Measurements from ENCODE around the gene MFSD6. TPM values are rescaled to one million over a fixed set of nuclear protein-coding genes. Genes with fewer than 3 reads are reported as not detected.

Gene MFSD6
- polyA plus RNA-seq, 2 of the 4 experiments (the other 2 are of a cell fraction), result 14.3 to 41.3 TPM

- TF ChIP-seq ZSCAN20 (CRISPR knock-in tag; IDR thresholded peaks at IDR 0.05), result no peak
- TF ChIP-seq RFX5 (IDR thresholded peaks at IDR 0.05), result no peak
- no peak for TF ChIP-seq HEYL (CRISPR knock-in tag; IDR thresholded peaks at IDR 0.05)
Measured at GRCh38 chr2:190447766-190448165, 39.6 kb downstream of the MFSD6 start (continued).

GRCh38 chr2:190449925-190450324 is 41.8 kb downstream of the MFSD6 start:
- FAIRE-seq (no peak), DNase-seq (ENCODE audit: low read depth in 1 of 2, low spot score in 1 of 2) (no peak), ATAC-seq (no peak)
- POLR2A ChIA-PET, result interaction anchor here (0.6 kb wide), 1 partner anchor 10 kb away, joined by 3 read pairs; no protein-coding TSS in a partner anchor
- Histone ChIP-seq H3K9me3 (no peaks in the 10 kb centered on the region), H3K4me2 (no peak overlapping the region), H3K4me3 (no peak overlapping the region), H3K4me1 (peaks cover 3% of the 10 kb centered on the region; the same call in 1 of the 3 replicates), H3K27ac (no peak overlapping the region)
- CTCF ChIA-PET, result interaction anchor here (1.1 to 1.6 kb wide), 2 partner anchors 10 to 61 kb away, joined by 3 read pairs; no protein-coding TSS in a partner anchor
- WGBS (ENCODE audit: missing lambda C conversion rate), result 94% methylated on average over 3 of the region's 3 CpGs
- TF ChIP-seq EHMT2 (IDR thresholded peaks at IDR 0.05; ENCODE audit: low read depth) (no peak), EP300 (IDR thresholded peaks at IDR 0.05) (no peak), NFE2L2 (conservative IDR thresholded peaks at IDR 0.05; ENCODE audit: low read length) (no peak), ESRRA (IDR thresholded peaks at IDR 0.05; ENCODE audit: borderline replicate concordance, low read length) (no peak), TP53 (CRISPR knock-in tag; IDR thresholded peaks at IDR 0.05) (no peak), KDM5A (IDR thresholded peaks at IDR 0.05) (no peak), RNF2 (IDR thresholded peaks at IDR 0.05; ENCODE audit: borderline replicate concordance, low read depth) (no peak)

- Histone ChIP-seq H3K4me3 (no peak overlapping the region), H3K4me2 (no peak overlapping the region), H3K27ac (no peak overlapping the region), H3K9me3 (no peaks in the 10 kb centered on the region), H3K4me1 (peaks cover 3% of the 10 kb centered on the region; the same call in 1 of the 3 replicates)
- FAIRE-seq (no peak), ATAC-seq (no peak), DNase-seq (ENCODE audit: low read depth in 1 of 2, low spot score in 1 of 2) (no peak)
- POLR2A ChIA-PET, result interaction anchor here (0.6 kb wide), 1 partner anchor 11 kb away, joined by 3 read pairs; no protein-coding TSS in a partner anchor
- TF ChIP-seq PHF8 (IDR thresholded peaks at IDR 0.05; ENCODE audit: borderline replicate concordance, low read depth) (no peak), EHF (CRISPR knock-in tag; IDR thresholded peaks at IDR 0.05) (no peak), FOXS1 (CRISPR knock-in tag; IDR thresholded peaks at IDR 0.05) (no peak), ZNF302 (CRISPR knock-in tag; IDR thresholded peaks at IDR 0.05) (no peak), CBX8 (IDR thresholded peaks at IDR 0.05) (no peak), FOSL2 (IDR thresholded peaks at IDR 0.05) (no peak), FOSL2 (CRISPR knock-in tag; IDR thresholded peaks at IDR 0.05) (no peak)
- CTCF ChIA-PET, result interaction anchor here (1.6 kb wide), 1 partner anchor 10 kb away, joined by 3 read pairs; no protein-coding TSS in a partner anchor
- WGBS (ENCODE audit: missing lambda C conversion rate), result 89% methylated on average over 2 of the region's 2 CpGs
Measured at GRCh38 chr2:190450363-190450762, 42.2 kb downstream of the MFSD6 start.

GRCh38 chr2:190451561-190452176 is 43.5 kb downstream of the MFSD6 start:
- no peak overlapping the region for H3K4me2 ChIP-seq
- H3K9me3 ChIP-seq, result no peaks in the 10 kb centered on the region
- no peak overlapping the region for H3K4me3 ChIP-seq
- TF ChIP-seq HES2 (IDR thresholded peaks at IDR 0.05) (no peak), MAFK (IDR thresholded peaks at IDR 0.05; ENCODE audit: partially characterized antibody) (peak; percentile 70)
- 94% methylated on average over 2 of the region's 2 CpGs for WGBS (ENCODE audit: missing lambda C conversion rate)
- no peak for ATAC-seq
- no peak for FAIRE-seq
- ChIA-PET CTCF (interaction anchor here (0.6 kb wide), 1 partner anchor 28 kb away, joined by 4 read pairs; no protein-coding TSS in a partner anchor), POLR2A (interaction anchor here (0.7 kb wide), 1 partner anchor 10 kb away, joined by 4 read pairs; no protein-coding TSS in a partner anchor)
- DNase-seq (ENCODE audit: low read depth in 1 of 2, low spot score in 1 of 2), result no peak
- no peak overlapping the region for H3K27ac ChIP-seq
- peaks cover 3% of the 10 kb centered on the region; the same call in 1 of the 3 replicates for H3K4me1 ChIP-seq

- WGBS (ENCODE audit: missing lambda C conversion rate), result 64% methylated on average over 1 of the region's 1 CpG
- FAIRE-seq (no peak), DNase-seq (ENCODE audit: low read depth in 1 of 2, low spot score in 1 of 2) (no peak), ATAC-seq (no peak)
- Histone ChIP-seq H3K9me3 (no peaks in the 10 kb centered on the region), H3K4me1 (peaks cover 3% of the 10 kb centered on the region; the same call in 1 of the 3 replicates), H3K4me2 (no peak overlapping the region), H3K4me3 (no peak overlapping the region), H3K27ac (no peak overlapping the region)
- POLR2A ChIA-PET, result no interaction called here
- CTCF ChIA-PET, result no interaction called here
- TF ChIP-seq POLR2AphosphoS2 (conservative IDR thresholded peaks at IDR 0.05; ENCODE audit: low read length) (no peak), PBX3 (IDR thresholded peaks at IDR 0.05) (no peak), EHMT2 (IDR thresholded peaks at IDR 0.05; ENCODE audit: low read depth) (no peak), TP53 (CRISPR knock-in tag; IDR thresholded peaks at IDR 0.05) (no peak), CHD4 (IDR thresholded peaks at IDR 0.05; ENCODE audit: borderline replicate concordance) (no peak), SMC3 (IDR thresholded peaks at IDR 0.05) (no peak), ZC3H11A (IDR thresholded peaks at IDR 0.05) (no peak), ZNF302 (CRISPR knock-in tag; IDR thresholded peaks at IDR 0.05) (no peak), FOXS1 (CRISPR knock-in tag; IDR thresholded peaks at IDR 0.05) (no peak), USF2 (IDR thresholded peaks at IDR 0.05) (no peak), BCL3 (IDR thresholded peaks at IDR 0.05) (no peak), ZFP36 (IDR thresholded peaks at IDR 0.05; ENCODE audit: borderline replicate concordance, partially characterized antibody) (no peak), KDM5A (IDR thresholded peaks at IDR 0.05) (no peak), RNF2 (IDR thresholded peaks at IDR 0.05; ENCODE audit: borderline replicate concordance, low read depth) (no peak)
Measured at GRCh38 chr2:190452433-190452832, 44.3 kb downstream of the MFSD6 start.
